Glomerular endothelial cell (primary cell): ENCODE results near the gene SLC9C1. TPM values are rescaled to one million over a fixed set of nuclear protein-coding genes. Genes with fewer than 3 reads are reported as not detected.

Source experiments
- DNase-seq: peaks from one replicate; pipeline ENCODE4 v3.0.0-alpha.2; 2011; ENCODE audit warnings: low read depth, low spot score; ENCODE audit errors: extremely low read depth
- total RNA-seq: library from RNA; depleted of rRNA; stranded (reverse); fragments of >200 nt; gene quantifications from 2 replicates; pipeline ENCODE4 v1.2.3, GENCODE V29; 2015

Gene SLC9C1
- total RNA-seq, 1 donor from 2014 or later = not detected

DNA sequence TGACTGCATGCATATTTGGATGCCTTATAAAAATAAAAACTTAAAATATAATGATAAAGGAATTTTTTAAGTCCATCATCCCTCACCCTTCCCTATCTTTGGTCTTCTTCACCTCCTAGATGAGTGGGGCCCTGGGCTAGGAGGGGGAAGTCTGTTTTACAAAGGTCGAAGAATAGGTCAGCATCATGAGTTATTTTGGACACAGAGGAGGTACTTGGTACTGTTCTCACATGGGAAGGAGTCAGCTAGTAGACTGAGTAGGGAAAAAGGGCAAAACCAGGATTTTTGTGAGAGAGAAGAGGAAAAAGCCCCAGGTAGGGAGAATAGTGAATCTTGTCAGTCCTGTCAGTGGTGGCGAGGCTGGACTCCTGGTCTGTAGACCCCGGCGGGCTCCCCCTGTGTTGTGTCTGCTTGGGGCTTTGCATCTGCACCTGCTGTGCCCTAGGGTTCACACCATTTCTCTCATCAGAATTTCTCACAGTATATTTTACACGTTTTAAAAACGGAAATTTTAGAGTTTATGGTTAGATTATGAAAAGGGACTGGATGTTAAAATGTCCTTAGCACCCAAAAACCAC lies 178.1 kb downstream of the SLC9C1 start:
- no peak for DNase-seq

DNA sequence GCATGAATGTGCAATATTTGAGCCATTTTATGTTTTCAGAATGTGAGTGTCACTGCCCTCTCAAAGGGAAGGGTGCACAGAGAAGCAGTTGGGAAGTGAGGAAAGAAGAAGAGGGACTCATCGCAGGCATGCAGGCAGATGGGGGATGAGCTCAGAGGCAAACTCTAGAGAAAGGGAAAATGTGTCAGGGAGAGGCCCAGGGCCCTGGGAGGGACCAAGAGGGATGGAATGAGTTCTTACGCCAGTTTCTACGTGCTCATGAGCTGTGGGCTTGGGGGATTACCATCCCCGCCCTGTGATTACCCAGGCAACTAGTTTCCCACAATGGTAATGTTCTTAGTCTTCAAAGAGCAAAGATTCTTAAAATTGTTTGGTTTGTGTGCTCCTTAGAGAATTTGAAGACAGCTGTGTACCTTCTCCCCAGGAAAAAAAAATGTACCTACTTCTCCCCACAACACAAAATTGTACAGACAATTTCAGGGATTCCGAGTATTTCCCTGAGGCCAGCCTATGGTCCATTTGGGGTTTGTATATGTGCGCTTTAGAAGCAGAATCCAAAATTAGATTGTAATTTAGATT lies 178.8 kb downstream of the SLC9C1 start:
- DNase-seq = no peak

- DNase-seq = no peak
Observed at GRCh38 chr3:112114576-112115160, 179.3 kb downstream of the SLC9C1 start.

GRCh38 chr3:112111785-112112402 lies 182.1 kb downstream of the SLC9C1 start:
- peak; percentile 39 for DNase-seq

DNA sequence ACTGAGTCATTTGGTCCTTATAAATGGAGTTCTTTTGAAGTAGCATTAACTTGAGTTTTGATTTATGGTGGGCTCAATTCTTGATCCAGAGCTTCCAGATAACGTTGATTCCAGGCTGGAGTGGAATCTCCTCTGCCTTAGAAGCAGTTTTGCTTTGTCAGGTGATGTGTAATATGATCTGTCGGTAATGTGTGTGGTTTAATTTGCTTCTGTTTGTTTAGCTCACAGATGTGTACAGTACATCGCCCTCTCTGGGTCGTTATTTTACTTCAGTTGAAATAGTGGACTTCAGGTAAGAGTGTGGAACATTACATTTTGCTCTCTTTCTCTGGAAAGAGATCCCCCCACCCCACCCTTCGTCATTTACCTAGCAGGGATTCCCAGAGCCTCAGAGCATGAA lies 184.7 kb downstream of the SLC9C1 start:
- DNase-seq = no peak

GRCh38 chr3:112104774-112105173 lies 189.2 kb downstream of the SLC9C1 start:
- DNase-seq = no peak

- no peak for DNase-seq
Observed at GRCh38 chr3:112101916-112102315, 192.1 kb downstream of the SLC9C1 start.

GRCh38 chr3:112097378-112097777 lies 196.6 kb downstream of the SLC9C1 start:
- peak; percentile 99 for DNase-seq

GRCh38 chr3:112096176-112096575 lies 197.8 kb downstream of the SLC9C1 start:
- DNase-seq = no peak

- DNase-seq = no peak
Observed at GRCh38 chr3:112095731-112096130, 198.3 kb downstream of the SLC9C1 start.

DNA sequence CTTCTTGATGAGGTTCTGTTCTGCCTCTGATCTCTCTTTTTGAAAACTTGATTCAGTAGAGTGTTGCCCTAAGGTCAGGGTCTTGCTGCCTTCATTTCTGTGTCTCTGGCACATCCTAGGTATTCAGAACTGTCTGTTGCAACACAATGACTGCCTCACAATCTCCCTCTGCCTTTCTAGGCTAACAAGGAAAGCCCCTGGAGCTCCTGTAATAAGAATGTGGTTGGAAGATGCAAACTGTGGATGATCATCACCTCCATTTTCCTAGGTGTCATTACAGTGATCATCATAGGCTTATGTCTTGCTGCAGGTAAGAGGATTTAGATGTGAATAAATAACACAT lies 200.9 kb downstream of the SLC9C1 start:
- DNase-seq = no peak

DNA sequence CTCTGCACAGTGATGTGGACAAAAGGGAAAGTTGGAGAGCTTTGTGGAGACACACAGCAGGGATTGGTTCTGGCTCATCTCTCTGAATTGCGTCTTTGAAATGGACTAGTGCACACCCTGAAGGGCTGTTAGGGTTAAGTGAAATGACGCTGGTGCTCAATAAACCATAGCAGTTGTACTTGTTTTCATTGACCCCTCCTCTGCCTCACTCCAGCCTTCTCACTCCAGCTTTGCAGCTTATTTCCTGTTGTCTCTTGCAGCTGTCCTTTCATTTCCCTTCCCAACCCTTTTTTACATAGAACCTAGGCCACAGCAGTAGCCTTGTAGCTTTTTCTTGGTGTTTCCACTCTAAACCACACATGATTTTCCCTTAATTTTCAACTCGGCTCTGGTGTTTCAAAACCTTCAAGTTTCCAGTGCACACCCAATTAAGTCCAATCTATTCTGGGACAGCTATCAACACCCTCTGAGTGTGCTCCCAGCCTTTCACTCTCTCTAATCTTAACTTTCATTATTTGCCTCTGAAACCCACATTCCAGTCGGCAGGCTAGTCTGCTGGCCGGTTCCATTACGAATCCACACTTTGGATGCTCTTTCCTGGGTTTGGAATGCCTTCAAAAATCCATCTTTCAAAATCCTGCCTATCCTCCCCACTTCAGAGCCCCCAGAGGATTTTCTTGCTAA lies 201.4 kb downstream of the SLC9C1 start:
- DNase-seq = no peak

DNA sequence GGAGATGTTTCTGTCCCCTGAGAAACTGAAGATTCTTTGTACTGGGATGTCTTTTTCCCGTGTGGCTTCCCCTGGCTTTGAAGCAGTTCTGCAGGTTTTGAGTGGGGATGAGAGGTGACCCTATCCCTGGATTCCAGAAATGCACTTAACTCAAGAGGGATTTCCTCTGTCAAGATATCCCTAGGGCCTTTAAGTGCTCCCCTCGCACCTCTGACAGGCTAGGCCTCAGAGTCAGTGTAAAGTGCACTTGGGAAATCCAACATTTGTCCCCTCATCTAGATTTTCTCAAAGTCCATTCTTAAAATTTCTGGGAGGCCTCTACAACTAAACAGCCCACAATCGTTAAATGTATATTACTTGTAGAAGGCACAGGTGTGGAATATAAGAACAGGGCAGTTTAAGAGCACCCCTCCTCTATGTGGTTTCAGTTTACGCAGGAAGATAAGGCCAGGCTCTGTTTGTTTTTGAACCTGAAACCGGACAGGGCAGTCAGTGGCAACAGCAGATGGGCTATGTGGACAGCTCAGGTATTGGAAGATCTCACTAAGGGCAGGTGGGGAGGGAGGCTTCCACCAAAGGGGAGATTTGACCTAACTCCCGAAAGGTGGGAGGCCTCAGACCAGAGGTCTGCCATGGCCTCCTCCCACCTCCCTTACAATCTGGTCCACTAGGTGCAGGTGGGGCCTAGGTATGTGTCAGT lies 203.0 kb downstream of the SLC9C1 start:
- DNase-seq = no peak

Other genes starting within 250 kb of the SLC9C1 start
- gene C3orf52, start 207.8 kb downstream of the SLC9C1 start, total RNA-seq = 3.7 and 3.8 TPM in 2 replicates
- not detected in 2 replicates for gene GCSAM, start 161.0 kb downstream of the SLC9C1 start, total RNA-seq
- gene CD200, start 38.9 kb upstream of the SLC9C1 start, total RNA-seq = 0.92 and 9.9 TPM in 2 replicates
- gene BTLA, start 205.3 kb upstream of the SLC9C1 start, total RNA-seq = not detected in 2 replicates